H1 (cell line): ENCODE results near the gene TMPRSS11E. TPM values are rescaled to one million over a fixed set of nuclear protein-coding genes. Genes with fewer than 3 reads are reported as not detected.

Experiments
- CTCF ChIA-PET: fragments of 300-600 bp; sonication (Branson Sonifier 250); formaldehyde crosslinking; loops from one replicate; lab custom pipeline; 2021; ENCODE audit not compliant: partially characterized antibody; lab: Charles Lee
- POLR2A ChIA-PET: fragments of 300-600 bp; sonication (Branson Sonifier 250); formaldehyde crosslinking; loops from one replicate; lab custom pipeline; 2021; ENCODE audit warnings: inconsistent platforms; ENCODE audit not compliant: partially characterized antibody; lab: Charles Lee
- DNase-seq, 2 experiments: peaks; one replicate each; pipeline versions ENCODE4 v3.0.0 to v3.0.0-alpha.2; 2010 to 2022; ENCODE audit warnings: low spot score in 2 of 2, low read depth in 1 of 2, mixed read lengths in 1 of 2
- FAIRE-seq: peaks from 2 replicates; lab custom pipeline; 2011; peaks lifted over from hg19 to GRCh38; lab: Jason Lieb, UNC
- H2AFZ ChIP-seq: 2 replicates; pipeline ENCODE4 v1.8.1; 2012; ENCODE audit warnings: low read length, inconsistent platforms
- H2AK5ac ChIP-seq: 2 replicates; pipeline ENCODE4 v1.6.1; 2013; ENCODE audit warnings: low read depth, low read length
- H2BK120ac ChIP-seq: replicated peaks from 2 replicates; pipeline ENCODE3; 2013; ENCODE audit warnings: low read depth, low read length, inconsistent platforms
- H2BK12ac ChIP-seq: 2 replicates; pipeline ENCODE4 v1.6.1; 2013; ENCODE audit warnings: low read depth, low read length
- H2BK15ac ChIP-seq: 2 replicates; pipeline ENCODE4 v1.6.1; 2013; ENCODE audit warnings: low read length
- H2BK20ac ChIP-seq: 2 replicates; pipeline ENCODE4 v1.6.1; 2013; ENCODE audit warnings: low read length
- H2BK5ac ChIP-seq: 2 replicates; pipeline ENCODE4 v1.6.1; 2013; ENCODE audit warnings: low read depth, low read length
- H3K14ac ChIP-seq: 2 replicates; pipeline ENCODE4 v1.6.1; 2013; ENCODE audit warnings: inconsistent platforms; ENCODE audit not compliant: insufficient read length
- H3K18ac ChIP-seq: 2 replicates; pipeline ENCODE4 v1.6.1; 2013; ENCODE audit warnings: low read length; ENCODE audit errors: extremely low read depth
- H3K23ac ChIP-seq: 2 replicates; pipeline ENCODE4 v1.6.1; 2013; ENCODE audit warnings: inconsistent platforms; ENCODE audit not compliant: insufficient read length
- H3K23me2 ChIP-seq: 2 replicates; pipeline ENCODE4 v1.6.1; 2013; ENCODE audit warnings: low read depth, low read length
- H3K27ac ChIP-seq: 2 replicates; pipeline ENCODE4 v1.6.1; 2011; ENCODE audit warnings: low read depth, low read length, inconsistent platforms
- H3K27me3 ChIP-seq, 4 experiments: replicated peaks in 1 of 4; 1 replicate in 1 of 4; 2 replicates in 3 of 4; pipeline versions ENCODE4 v1.6.1 to v1.8.1; 2011 to 2013; ENCODE audit warnings: low read length in 3 of 4, mild to moderate bottlenecking in 3 of 4, inconsistent platforms in 2 of 4, mixed read lengths in 2 of 4, moderate library complexity in 1 of 4; ENCODE audit not compliant: control insufficient read depth in 3 of 4, insufficient read depth in 3 of 4; ENCODE audit errors: extremely low read depth in 1 of 4
- H3K36me3 ChIP-seq, 4 experiments: 2 replicates each; pipeline versions ENCODE4 v1.6.1 to v1.8.1; 2011 to 2013; ENCODE audit warnings: mild to moderate bottlenecking in 4 of 4, low read length in 3 of 4, moderate library complexity in 2 of 4, control low read depth in 1 of 4, inconsistent platforms in 1 of 4; ENCODE audit not compliant: insufficient read depth in 4 of 4, control insufficient read depth in 2 of 4
- H3K4ac ChIP-seq: replicated peaks from 2 replicates; pipeline ENCODE3; 2013; ENCODE audit warnings: low read length, low read depth, mixed read lengths, inconsistent platforms; ENCODE audit not compliant: insufficient read length
- H3K4me1 ChIP-seq, 4 experiments: replicated peaks in 1 of 4; 1 replicate in 1 of 4; 2 replicates in 3 of 4; pipeline versions ENCODE4 v1.6.1 to v1.8.1; 2011 to 2013; ENCODE audit warnings: low read length in 3 of 4, inconsistent platforms in 2 of 4, mixed read lengths in 1 of 4; ENCODE audit not compliant: insufficient read depth in 4 of 4, control insufficient read depth in 3 of 4
- H3K4me2 ChIP-seq, 2 experiments: 2 replicates each; pipeline versions ENCODE4 v1.6.1 to v1.8.1; 2011 to 2013; ENCODE audit warnings: low read depth in 2 of 2, low read length in 2 of 2, control low read depth in 1 of 2, inconsistent platforms in 1 of 2, mild to moderate bottlenecking in 1 of 2; ENCODE audit not compliant: insufficient read depth in 1 of 2
- H3K4me3 ChIP-seq, 4 experiments: fragments of 200-600, 300-600 bp in 1 of 4; sonication (generic), shearing (Covaris generic), sonication (Bioruptor Twin) in 1 of 4; 2 replicates each; pipeline versions ENCODE4 v1.5.1 to v1.8.1; 2011 to 2016; ENCODE audit warnings: low read length in 4 of 4, low read depth in 3 of 4, control low read depth in 2 of 4, inconsistent platforms in 2 of 4, mild to moderate bottlenecking in 2 of 4, mixed read lengths in 1 of 4, moderate library complexity in 1 of 4; ENCODE audit not compliant: insufficient read depth in 2 of 4; ENCODE audit errors: extremely low read depth in 1 of 4
- H3K56ac ChIP-seq: replicated peaks from 2 replicates; pipeline ENCODE3; 2013; ENCODE audit warnings: low read depth, mild to moderate bottlenecking, mixed read lengths, low read length, inconsistent platforms; ENCODE audit not compliant: insufficient read length
- H3K79me1 ChIP-seq: 2 replicates; pipeline ENCODE4 v1.6.1; 2013; ENCODE audit warnings: low read depth, low read length, control low read depth
- H3K79me2 ChIP-seq, 2 experiments: 2 replicates each; pipeline versions ENCODE4 v1.6.1 to v1.8.1; 2012 to 2013; ENCODE audit warnings: low read length in 2 of 2, mild to moderate bottlenecking in 2 of 2, inconsistent platforms in 1 of 2; ENCODE audit not compliant: insufficient read depth in 2 of 2, control insufficient read depth in 1 of 2
- H3K9ac ChIP-seq, 4 experiments: replicated peaks in 1 of 4; 1 replicate in 1 of 4; 2 replicates in 3 of 4; pipeline versions ENCODE4 v1.6.1 to v1.8.1; 2011 to 2013; ENCODE audit warnings: low read depth in 3 of 4, low read length in 3 of 4, control low read depth in 2 of 4, mild to moderate bottlenecking in 2 of 4, moderate library complexity in 2 of 4, inconsistent platforms in 1 of 4; ENCODE audit errors: extremely low read depth in 1 of 4
- H3K9me3 ChIP-seq, 2 experiments: 2 replicates each; pipeline versions ENCODE4 v1.6.1 to v1.8.1; 2012 to 2013; ENCODE audit warnings: mild to moderate bottlenecking in 2 of 2, moderate library complexity in 2 of 2, control low read depth in 1 of 2, inconsistent platforms in 1 of 2, low read depth in 1 of 2, low read length in 1 of 2, mixed read lengths in 1 of 2; ENCODE audit not compliant: insufficient read depth in 2 of 2
- H4K20me1 ChIP-seq, 2 experiments: replicated peaks in 1 of 2; 2 replicates each; pipeline versions ENCODE3 to v1.8.1; 2011 to 2013; ENCODE audit warnings: inconsistent platforms in 2 of 2, low read length in 2 of 2, mild to moderate bottlenecking in 1 of 2; ENCODE audit not compliant: insufficient read depth in 2 of 2, control insufficient read depth in 1 of 2
- H4K5ac ChIP-seq: 2 replicates; pipeline ENCODE4 v1.6.1; 2013; ENCODE audit warnings: low read length, low read depth, mixed read lengths, inconsistent platforms; ENCODE audit not compliant: insufficient read length
- H4K8ac ChIP-seq: 2 replicates; pipeline ENCODE4 v1.8.0; 2013; ENCODE audit warnings: mild to moderate bottlenecking, moderate library complexity, low read length, inconsistent platforms; ENCODE audit not compliant: insufficient read depth; ENCODE audit errors: extremely low read depth
- H4K91ac ChIP-seq: replicated peaks from 2 replicates; pipeline ENCODE3; 2013; ENCODE audit warnings: low read length, mixed read lengths, inconsistent platforms; ENCODE audit not compliant: insufficient read length
- CHD1 ChIP-seq: IDR thresholded peaks from 2 replicates; pipeline ENCODE4 v1.6.1; 2012; ENCODE audit warnings: low read depth, low read length, improper control_type of control experiment
- E2F6 ChIP-seq: IDR thresholded peaks from 2 replicates; pipeline ENCODE4 v1.6.1; 2012; ENCODE audit warnings: inconsistent platforms
- EP300 ChIP-seq, 2 experiments: IDR thresholded peaks; 1 replicate in 1 of 2; 2 replicates in 1 of 2; pipeline ENCODE4 v1.6.1; 2011 to 2012; ENCODE audit warnings: low read depth in 2 of 2, low read length in 2 of 2, mild to moderate bottlenecking in 2 of 2, borderline replicate concordance in 1 of 2, inconsistent platforms in 1 of 2, moderate library complexity in 1 of 2
- EZH2 ChIP-seq: fragments of 200-600 bp; sonication (generic); IDR thresholded peaks from 2 replicates; pipeline ENCODE4 v1.7.1; 2012; ENCODE audit warnings: low read depth, mild to moderate bottlenecking, moderate library complexity, low read length, inconsistent platforms; ENCODE audit not compliant: severe bottlenecking
- FOSL1 ChIP-seq: IDR thresholded peaks from 2 replicates; pipeline ENCODE4 v1.6.1; 2011; ENCODE audit warnings: mild to moderate bottlenecking, low read depth, low read length, moderate library complexity; ENCODE audit not compliant: insufficient read depth
- KDM4A ChIP-seq: IDR thresholded peaks from one replicate; pipeline ENCODE4 v1.7.1; 2012; ENCODE audit warnings: low read depth, mild to moderate bottlenecking, moderate library complexity, low read length, inconsistent platforms; ENCODE audit not compliant: severe bottlenecking
- MAX ChIP-seq: IDR thresholded peaks from 2 replicates; pipeline ENCODE4 v1.6.1; 2012; ENCODE audit warnings: inconsistent platforms
- NANOG ChIP-seq: IDR thresholded peaks from 2 replicates; pipeline ENCODE4 v1.6.1; 2011; ENCODE audit warnings: low read length, low read depth, mild to moderate bottlenecking, inconsistent platforms; ENCODE audit not compliant: insufficient read depth, poor library complexity, severe bottlenecking
- PHF8 ChIP-seq: fragments of 200-600 bp; sonication (generic); conservative IDR thresholded peaks from 2 replicates; pipeline ENCODE4 v1.7.1; 2012; ENCODE audit warnings: low read depth, mild to moderate bottlenecking, inconsistent platforms, low read length, moderate library complexity
- POLR2A ChIP-seq, 2 experiments: IDR thresholded peaks; 1 replicate in 1 of 2; 2 replicates in 1 of 2; pipeline ENCODE4 v1.6.1; 2011; ENCODE audit warnings: low read depth in 2 of 2, low read length in 2 of 2, mild to moderate bottlenecking in 2 of 2; ENCODE audit errors: control extremely low read depth in 1 of 2
- TAF7 ChIP-seq: optimal IDR thresholded peaks from 2 replicates; pipeline ENCODE3; 2011; ENCODE audit warnings: low read depth, mild to moderate bottlenecking, inconsistent platforms, low read length, moderate library complexity, borderline replicate concordance
- TEAD4 ChIP-seq: IDR thresholded peaks from 2 replicates; pipeline ENCODE4 v1.6.1; 2012; ENCODE audit warnings: low read depth, low read length, inconsistent platforms, mixed read lengths
- WGBS, 2 experiments: shearing (Covaris generic) in 1 of 2; methylation state at CpG; one replicate each; pipeline versions ENCODE4 v1.1.6 to v1.1.7; 2013 to 2015; ENCODE audit warnings: low lambda C conversion rate in 2 of 2, mixed read lengths in 2 of 2, inconsistent platforms in 1 of 2, low coverage in 1 of 2, missing lambda C conversion rate in 1 of 2; ENCODE audit not compliant: insufficient replicate concordance in 2 of 2, insufficient coverage in 1 of 2, insufficient read length in 1 of 2; ENCODE audit errors: extremely low coverage in 1 of 2, missing lambda C conversion rate in 1 of 2; 5-methylcytosine and 5-hydroxymethylcytosine counted together
- polyA plus RNA-seq, 7 experiments: library from polyadenylated mRNA; depleted of rRNA in 3 of 7; stranded (reverse) in 5 of 7; unstranded in 2 of 7; fragments of >200 nt in 5 of 7; fragments of 200-250 nt in 2 of 7; gene quantifications; 1 replicate in 5 of 7; 2 replicates in 1 of 7; 4 replicates in 1 of 7; pipeline versions ENCODE4 v1.2.1 to v1.2.3, GENCODE V29; 2011 to 2013; ENCODE audit warnings: missing spikeins in 2 of 7, mixed read lengths in 2 of 7
- total RNA-seq: library from RNA; stranded (reverse); fragmentation: NEBNext Ultra II Directional; extraction: Animal tissue kit (Norgen Biotek cat#: 25700); gene quantifications from 2 replicates; pipeline ENCODE4 v1.2.1, GENCODE V29; 2021

TMPRSS11E gene
- total and polyA plus RNA-seq, 2 of the 8 experiments (the other 6 are each of a cell fraction or from before 2014, with no cell fraction given) = 0.38 to 0.71 TPM

GRCh38 chr4:68406479-68406859, 40.8 kb upstream of the TMPRSS11E start:
- H3K4me1 ChIP-seq = peaks cover 12 to 30% (median 21%) of the 10 kb centered on the region in 4 experiments
- CTCF ChIA-PET = interaction anchor here (2.7 kb wide), 1 partner anchor 31 kb away, joined by 16 read pairs; no protein-coding TSS in a partner anchor
- H3K79me1 ChIP-seq = no peaks in the 10 kb centered on the region
- peak overlapping the region; percentile 88; the same call in 1 of the 2 replicates for H2BK12ac ChIP-seq
- H2BK120ac ChIP-seq = peak overlapping the region; percentile 99
- H3K4ac ChIP-seq = peak overlapping the region; percentile 96
- H3K14ac ChIP-seq = no peak overlapping the region
- DNase-seq = no peak
- H4K20me1 ChIP-seq = no peaks in the 10 kb centered on the region
- peaks cover 0 to 1% (median 0%) of the 10 kb centered on the region in 4 experiments; a peak in 1 of 7 replicates for H3K27me3 ChIP-seq
- peak; percentile 81 for FAIRE-seq
- peak overlapping the region; percentile 44 to 65 (median 55) for H3K4me3 ChIP-seq
- no peak overlapping the region for H2AFZ ChIP-seq
- peak overlapping the region; percentile 95 for H3K27ac ChIP-seq
- H4K8ac ChIP-seq = no peak overlapping the region
- H3K56ac ChIP-seq = peak overlapping the region; percentile 93
- no peak overlapping the region for H2BK15ac ChIP-seq
- 0% methylated on average over 3 of the region's 3 CpGs; no CpG with 5 or more reads in 1 of the 2 experiments for WGBS, 2 experiments
- peak overlapping the region; percentile 89 to 90 for H3K4me2 ChIP-seq
- peak; percentile 77 for TF ChIP-seq TAF7
- TF ChIP-seq TEAD4 = no peak
- no peak for TF ChIP-seq EP300 (IDR thresholded peaks at IDR 0.05; ENCODE audit: borderline replicate concordance in 1 of 2, low read depth in 2 of 2, low read length in 2 of 2)
- TF ChIP-seq EZH2 = no peak
- no peak for TF ChIP-seq MAX
- TF ChIP-seq E2F6 = no peak
- TF ChIP-seq POLR2A (IDR thresholded peaks at IDR 0.05; ENCODE audit: control extremely low read depth in 1 of 2, low read depth in 2 of 2, low read length in 2 of 2) = no peak
- TF ChIP-seq CHD1 = peak; percentile 77; the same call in 1 of the 2 replicates
- TF ChIP-seq KDM4A = no peak
- TF ChIP-seq NANOG = no peak
- TF ChIP-seq PHF8 = no peak
- TF ChIP-seq FOSL1 = no peak
- H4K5ac ChIP-seq = peak overlapping the region; percentile 46
- peak overlapping the region; percentile 98 for H4K91ac ChIP-seq
- H2AK5ac ChIP-seq = peak overlapping the region; percentile 90; the same call in 1 of the 2 replicates
- no peak overlapping the region for H3K23ac ChIP-seq
- H3K18ac ChIP-seq = peak overlapping the region; percentile 88
- POLR2A ChIA-PET = interaction anchor here (1.0 to 8.2 kb wide), 14 partner anchors 8 to 499 kb away, joined by 3 to 68 read pairs (median 8); partner anchors contain the start of gene YTHDC1
- peak overlapping the region; percentile 59 to 96 (median 83) for H3K9ac ChIP-seq
- H2BK20ac ChIP-seq = no peak overlapping the region
- H3K79me2 ChIP-seq = no peaks in the 10 kb centered on the region; a peak in 1 of 4 replicates
- peak overlapping the region; percentile 95 for H2BK5ac ChIP-seq
- peaks cover 0 to 6% (median 0%) of the 10 kb centered on the region in 4 experiments; a peak in 1 of 8 replicates for H3K36me3 ChIP-seq
- no peaks in the 10 kb centered on the region for H3K9me3 ChIP-seq
- H3K23me2 ChIP-seq = no peaks in the 10 kb centered on the region; the same call in 1 of the 2 replicates
